HepG2 (cell line): Measurements from ENCODE around the gene PEF1. TPM values are rescaled to one million over a fixed set of nuclear protein-coding genes. Genes with fewer than 3 reads are reported as not detected.
A peak's percentile ranks its signal among the peaks of the same experiment; 100 is the strongest.

ENCODE experiments used
- ATAC-seq: fragments of 200-7000 bp; cut with Tn5 transposase; 3 replicates; pipeline ENCODE4 v1.9.1; 2020; ENCODE audit warnings: mild to moderate bottlenecking, moderate library complexity
- BruUV-seq: library from RNA; stranded (reverse); fragments of 400-500 nt; replicated peaks from 2 replicates; lab custom pipeline; 2021; lab: Mats Ljungman, UMichigan
- CTCF ChIA-PET: fragments of 300-600 bp; formaldehyde crosslinking; extraction: SDS; loops from one replicate; lab custom pipeline; 2021; ENCODE audit warnings: low total read pairs, inconsistent platforms, low intra/inter-chr PET ratio; lab: Yijun Ruan, JAX
- POLR2A ChIA-PET: fragments of 350-600 bp; sonication (Branson Sonifier 250); formaldehyde crosslinking; loops from one replicate; lab custom pipeline; 2020; ENCODE audit warnings: antibody characterized with exemption, inconsistent platforms; lab: Yijun Ruan, JAX
- DNase-seq: peaks from one replicate; pipeline ENCODE4 v3.0.0-alpha.2; 2015; ENCODE audit warnings: low spot score
- FAIRE-seq: peaks from 3 replicates; lab custom pipeline; 2011; peaks lifted over from hg19 to GRCh38; lab: Jason Lieb, UNC
- H2AFZ ChIP-seq: one replicate; pipeline ENCODE4 v1.6.1; 2011; ENCODE audit warnings: low read length, inconsistent platforms
- H3K27ac ChIP-seq: fragments of 300-600 bp; 3 replicates; pipeline ENCODE4 v1.8.0; 2011; ENCODE audit warnings: mixed run types, mild to moderate bottlenecking, mixed read lengths, low read length, inconsistent platforms; ENCODE audit not compliant: insufficient read depth; ENCODE audit errors: extremely low read length
- H3K27me3 ChIP-seq, 2 experiments: fragments of 200-600 bp in 1 of 2; 2 replicates in 1 of 2; 3 replicates in 1 of 2; pipeline versions ENCODE4 v1.6.0 to v1.8.0; 2011; ENCODE audit warnings: low read length in 2 of 2, mild to moderate bottlenecking in 2 of 2, moderate library complexity in 2 of 2, inconsistent platforms in 1 of 2; ENCODE audit not compliant: insufficient read depth in 2 of 2, control insufficient read depth in 1 of 2
- H3K36me3 ChIP-seq, 2 experiments: fragments of 200-600 bp in 1 of 2; replicated peaks in 1 of 2; 2 replicates in 1 of 2; 3 replicates in 1 of 2; pipeline versions ENCODE4 v1.5.1 to v1.8.0; 2011; ENCODE audit warnings: low read length in 2 of 2, inconsistent platforms in 1 of 2; ENCODE audit not compliant: insufficient read depth in 2 of 2, control insufficient read depth in 1 of 2
- H3K4me1 ChIP-seq: 2 replicates; pipeline ENCODE4 v1.5.1; 2012; ENCODE audit warnings: low read length, inconsistent platforms; ENCODE audit not compliant: insufficient read depth
- H3K4me2 ChIP-seq: 2 replicates; pipeline ENCODE4 v1.6.0; 2011; ENCODE audit warnings: low read depth, low read length, inconsistent platforms
- H3K4me3 ChIP-seq, 3 experiments: fragments of 200-600 bp in 1 of 3; sonication (generic), shearing (Covaris generic) in 1 of 3; replicated peaks in 1 of 3; 2 replicates each; pipeline ENCODE4 v1.5.1; 2011 to 2016; ENCODE audit warnings: low read length in 3 of 3, inconsistent platforms in 2 of 3, low read depth in 2 of 3, mild to moderate bottlenecking in 2 of 3, control low read depth in 1 of 3, mixed read lengths in 1 of 3; ENCODE audit not compliant: insufficient read depth in 1 of 3
- H3K79me2 ChIP-seq: one replicate; pipeline ENCODE4 v1.6.1; 2011; ENCODE audit warnings: low read length, inconsistent platforms; ENCODE audit not compliant: insufficient read depth
- H3K9ac ChIP-seq: 2 replicates; pipeline ENCODE4 v1.6.0; 2011; ENCODE audit warnings: mild to moderate bottlenecking, low read depth, low read length, inconsistent platforms; ENCODE audit not compliant: insufficient read depth
- H3K9me3 ChIP-seq: 2 replicates; pipeline ENCODE4 v1.5.1; 2012; ENCODE audit warnings: mild to moderate bottlenecking, low read length
- H4K20me1 ChIP-seq: 2 replicates; pipeline ENCODE4 v1.6.0; 2011; ENCODE audit warnings: inconsistent platforms, mild to moderate bottlenecking, low read length, moderate library complexity; ENCODE audit not compliant: insufficient read depth
- MEF2D ChIP-seq: sonication (generic); formaldehyde crosslinking; IDR thresholded peaks from 2 replicates; pipeline ENCODE4 v1.5.1; 2020; ENCODE audit warnings: mild to moderate bottlenecking, missing genetic modification reagents
- NFIB ChIP-seq: sonication (generic); formaldehyde crosslinking; IDR thresholded peaks from 2 replicates; pipeline ENCODE4 v1.9.0; 2021; ENCODE audit warnings: missing genetic modification reagents, mild to moderate bottlenecking, borderline replicate concordance
- PCBP2 ChIP-seq: fragments of 200-400 bp; formaldehyde crosslinking; optimal IDR thresholded peaks from 2 replicates; pipeline ENCODE3; 2018; ENCODE audit warnings: low read length, low read depth; ENCODE audit not compliant: poor library complexity, severe bottlenecking
- PTBP1 ChIP-seq: fragments of 200-400 bp; formaldehyde crosslinking; IDR thresholded peaks from 2 replicates; pipeline ENCODE4 v1.6.1; 2018; ENCODE audit warnings: low read length, low read depth; ENCODE audit not compliant: poor library complexity, severe bottlenecking
- SP5 ChIP-seq: IDR thresholded peaks from 2 replicates; pipeline ENCODE4 v1.6.1; 2016; ENCODE audit warnings: low read depth, borderline replicate concordance
- SRSF4 ChIP-seq: fragments of 200-400 bp; formaldehyde crosslinking; IDR thresholded peaks from one replicate; pipeline ENCODE4 v1.6.1; 2018; ENCODE audit warnings: mild to moderate bottlenecking, low read depth, low read length, moderate library complexity; ENCODE audit not compliant: poor library complexity, severe bottlenecking
- THYN1 ChIP-seq: sonication (generic); formaldehyde crosslinking; IDR thresholded peaks from 2 replicates; pipeline ENCODE4 v1.8.1; 2023; ENCODE audit warnings: low read depth, mild to moderate bottlenecking, moderate library complexity, missing genetic modification reagents, borderline replicate concordance
- WGBS: methylation state at CpG from one replicate; pipeline ENCODE4 v1.1.6; 2017; ENCODE audit warnings: low lambda C conversion rate; 5-methylcytosine and 5-hydroxymethylcytosine counted together
- in situ Hi-C: cut with HindIII; loops from 2 replicates; pipeline ENCODE4 v1.10.0; 2017; ENCODE audit warnings: low pct_unique_long_range_greater_than_20kb; ENCODE audit not compliant: extremely low pct_ligation_motif_present
- intact Hi-C: fragments of 100-400 bp; cut with micrococcal nuclease; formaldehyde crosslinking; loops from one replicate; pipeline ENCODE4 v1.10.0; 2022; ENCODE audit not compliant: unreplicated experiment
- polyA plus RNA-seq, 8 experiments: library from polyadenylated mRNA; depleted of rRNA in 3 of 8; stranded (reverse) in 7 of 8; unstranded in 1 of 8; fragments of >200 nt; fragmentation: Illumina TruSeq in 4 of 8; extraction: Trizol in 4 of 8; gene quantifications; 2 replicates each; pipeline versions ENCODE4 v1.2.1 to v1.2.3, GENCODE V29; 2011 to 2016; ENCODE audit warnings: low read depth in 4 of 8, missing spikeins in 1 of 8, mixed read lengths in 1 of 8; ENCODE audit not compliant: insufficient read depth in 1 of 8
- total RNA-seq, 5 experiments: library from RNA; depleted of rRNA; stranded (reverse); fragments of >200 nt; fragmentation: Illumina TruSeq; extraction: Trizol; gene quantifications; 2 replicates each; pipeline ENCODE4 v1.2.3, GENCODE V29; 2016; ENCODE audit warnings: low read depth in 1 of 5
- TF ChIP-seq, protein P1 (sequence below): sonication (generic); formaldehyde crosslinking; IDR thresholded peaks from 2 replicates; pipeline ENCODE4 v1.8.0; 2022; ENCODE audit warnings: missing genetic modification reagents, mild to moderate bottlenecking, borderline replicate concordance
- TF ChIP-seq, protein P2 (sequence below): sonication (generic); formaldehyde crosslinking; IDR thresholded peaks from 2 replicates; pipeline ENCODE4 v1.5.1; 2020; ENCODE audit warnings: mild to moderate bottlenecking, missing genetic modification reagents, moderate library complexity
- TF ChIP-seq, protein P3 (sequence below): IDR thresholded peaks from 2 replicates; pipeline ENCODE4 v1.6.1; 2018; ENCODE audit warnings: missing genetic modification reagents, mild to moderate bottlenecking, missing compliant biosample characterization
- TF ChIP-seq, protein P4 (sequence below): sonication (generic); formaldehyde crosslinking; IDR thresholded peaks from 2 replicates; pipeline ENCODE4 v1.5.0; 2020; ENCODE audit warnings: mild to moderate bottlenecking, missing genetic modification reagents, borderline replicate concordance

The PEF1 gene
- total and polyA plus RNA-seq, 2 of the 13 experiments (the other 11 are each of a cell fraction or from before 2014, with no cell fraction given), result 57.1 to 57.8 TPM

DNA sequence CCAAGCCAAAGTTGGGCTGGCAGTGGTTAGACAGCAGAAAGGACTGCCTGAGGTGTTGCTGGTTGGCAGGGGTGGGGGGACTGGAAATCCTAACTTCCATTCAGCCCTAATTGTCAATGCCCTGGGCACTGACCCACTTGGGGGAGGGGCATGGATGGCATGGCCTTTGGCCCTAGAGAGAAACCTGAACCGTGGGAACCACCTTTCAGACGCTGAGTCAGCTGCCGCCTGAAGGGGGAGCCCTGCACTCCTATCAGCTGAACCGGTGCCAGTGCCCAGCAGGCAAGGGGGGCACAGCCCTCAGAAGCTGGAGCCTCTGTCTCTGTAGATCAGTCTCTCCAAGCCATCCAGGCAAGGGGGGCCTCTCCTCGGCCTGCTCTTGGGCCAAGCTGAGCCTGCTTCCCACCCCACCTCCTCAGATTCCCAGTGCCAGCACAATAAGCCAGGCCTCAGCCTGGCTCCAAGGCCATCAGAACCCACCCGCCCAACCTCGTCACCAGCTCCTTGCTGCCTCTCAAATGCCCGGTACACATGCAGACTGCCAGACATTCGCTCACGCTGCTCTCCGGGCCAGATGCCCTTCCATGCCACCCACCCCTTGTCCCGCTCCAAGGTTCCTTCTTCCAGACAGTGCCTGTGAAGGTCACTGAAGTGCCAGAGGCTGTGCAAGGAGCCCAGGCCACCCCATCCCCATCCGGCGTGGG, 56.8 kb downstream of the PEF1 start:
- intact Hi-C loops, result no loop called here
- no TSS peak for BruUV-seq
- ATAC-seq, result peak; percentile 38
- no peaks in the 10 kb centered on the region for H3K79me2 ChIP-seq
- peaks cover 4 to 20% of the 10 kb centered on the region in 2 experiments; a peak in 3 of 5 replicates for H3K36me3 ChIP-seq
- H3K4me2 ChIP-seq, result no peak overlapping the region
- H2AFZ ChIP-seq, result no peak overlapping the region
- peak; percentile 18 for FAIRE-seq
- peaks cover 0 to 9% of the 10 kb centered on the region in 2 experiments; a peak in 1 of 5 replicates for H3K27me3 ChIP-seq
- no peaks in the 10 kb centered on the region for H3K9me3 ChIP-seq
- no peak overlapping the region for H3K9ac ChIP-seq
- POLR2A ChIA-PET, result interaction anchor here (0.6 to 1.1 kb wide), 3 partner anchors 11 to 60 kb away, joined by 4 to 6 read pairs (median 5); partner anchors contain the start of gene TINAGL1
- DNase-seq, result peak; percentile 40
- H3K4me3 ChIP-seq, result no peak overlapping the region
- CTCF ChIA-PET, result interaction anchor here (1.1 kb wide), 1 partner anchor 24 kb away, joined by 3 read pairs; no protein-coding TSS in a partner anchor
- no peak overlapping the region for H3K27ac ChIP-seq
- H4K20me1 ChIP-seq, result no peaks in the 10 kb centered on the region
- in situ Hi-C loops, result no loop called here
- WGBS, result 76% methylated on average over 12 of the region's 14 CpGs
- H3K4me1 ChIP-seq, result peaks cover 18% of the 10 kb centered on the region
- TF ChIP-seq SRSF4 (no peak), NFIB (CRISPR knock-in tag) (no peak), SP5 (no peak), THYN1 (CRISPR knock-in tag) (no peak), MEF2D (CRISPR knock-in tag) (no peak), PTBP1 (no peak), PCBP2 (no peak)
- TF ChIP-seq, protein P1, sequence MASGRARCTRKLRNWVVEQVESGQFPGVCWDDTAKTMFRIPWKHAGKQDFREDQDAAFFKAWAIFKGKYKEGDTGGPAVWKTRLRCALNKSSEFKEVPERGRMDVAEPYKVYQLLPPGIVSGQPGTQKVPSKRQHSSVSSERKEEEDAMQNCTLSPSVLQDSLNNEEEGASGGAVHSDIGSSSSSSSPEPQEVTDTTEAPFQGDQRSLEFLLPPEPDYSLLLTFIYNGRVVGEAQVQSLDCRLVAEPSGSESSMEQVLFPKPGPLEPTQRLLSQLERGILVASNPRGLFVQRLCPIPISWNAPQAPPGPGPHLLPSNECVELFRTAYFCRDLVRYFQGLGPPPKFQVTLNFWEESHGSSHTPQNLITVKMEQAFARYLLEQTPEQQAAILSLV, result no peak
- TF ChIP-seq, protein P2, sequence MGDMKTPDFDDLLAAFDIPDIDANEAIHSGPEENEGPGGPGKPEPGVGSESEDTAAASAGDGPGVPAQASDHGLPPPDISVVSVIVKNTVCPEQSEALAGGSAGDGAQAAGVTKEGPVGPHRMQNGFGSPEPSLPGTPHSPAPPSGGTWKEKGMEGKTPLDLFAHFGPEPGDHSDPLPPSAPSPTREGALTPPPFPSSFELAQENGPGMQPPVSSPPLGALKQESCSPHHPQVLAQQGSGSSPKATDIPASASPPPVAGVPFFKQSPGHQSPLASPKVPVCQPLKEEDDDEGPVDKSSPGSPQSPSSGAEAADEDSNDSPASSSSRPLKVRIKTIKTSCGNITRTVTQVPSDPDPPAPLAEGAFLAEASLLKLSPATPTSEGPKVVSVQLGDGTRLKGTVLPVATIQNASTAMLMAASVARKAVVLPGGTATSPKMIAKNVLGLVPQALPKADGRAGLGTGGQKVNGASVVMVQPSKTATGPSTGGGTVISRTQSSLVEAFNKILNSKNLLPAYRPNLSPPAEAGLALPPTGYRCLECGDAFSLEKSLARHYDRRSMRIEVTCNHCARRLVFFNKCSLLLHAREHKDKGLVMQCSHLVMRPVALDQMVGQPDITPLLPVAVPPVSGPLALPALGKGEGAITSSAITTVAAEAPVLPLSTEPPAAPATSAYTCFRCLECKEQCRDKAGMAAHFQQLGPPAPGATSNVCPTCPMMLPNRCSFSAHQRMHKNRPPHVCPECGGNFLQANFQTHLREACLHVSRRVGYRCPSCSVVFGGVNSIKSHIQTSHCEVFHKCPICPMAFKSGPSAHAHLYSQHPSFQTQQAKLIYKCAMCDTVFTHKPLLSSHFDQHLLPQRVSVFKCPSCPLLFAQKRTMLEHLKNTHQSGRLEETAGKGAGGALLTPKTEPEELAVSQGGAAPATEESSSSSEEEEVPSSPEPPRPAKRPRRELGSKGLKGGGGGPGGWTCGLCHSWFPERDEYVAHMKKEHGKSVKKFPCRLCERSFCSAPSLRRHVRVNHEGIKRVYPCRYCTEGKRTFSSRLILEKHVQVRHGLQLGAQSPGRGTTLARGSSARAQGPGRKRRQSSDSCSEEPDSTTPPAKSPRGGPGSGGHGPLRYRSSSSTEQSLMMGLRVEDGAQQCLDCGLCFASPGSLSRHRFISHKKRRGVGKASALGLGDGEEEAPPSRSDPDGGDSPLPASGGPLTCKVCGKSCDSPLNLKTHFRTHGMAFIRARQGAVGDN, result peak; percentile 33; the same call in 1 of the 2 replicates
- TF ChIP-seq, protein P3, sequence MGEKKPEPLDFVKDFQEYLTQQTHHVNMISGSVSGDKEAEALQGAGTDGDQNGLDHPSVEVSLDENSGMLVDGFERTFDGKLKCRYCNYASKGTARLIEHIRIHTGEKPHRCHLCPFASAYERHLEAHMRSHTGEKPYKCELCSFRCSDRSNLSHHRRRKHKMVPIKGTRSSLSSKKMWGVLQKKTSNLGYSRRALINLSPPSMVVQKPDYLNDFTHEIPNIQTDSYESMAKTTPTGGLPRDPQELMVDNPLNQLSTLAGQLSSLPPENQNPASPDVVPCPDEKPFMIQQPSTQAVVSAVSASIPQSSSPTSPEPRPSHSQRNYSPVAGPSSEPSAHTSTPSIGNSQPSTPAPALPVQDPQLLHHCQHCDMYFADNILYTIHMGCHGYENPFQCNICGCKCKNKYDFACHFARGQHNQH (CRISPR knock-in tag), result no peak
- TF ChIP-seq, protein P4, sequence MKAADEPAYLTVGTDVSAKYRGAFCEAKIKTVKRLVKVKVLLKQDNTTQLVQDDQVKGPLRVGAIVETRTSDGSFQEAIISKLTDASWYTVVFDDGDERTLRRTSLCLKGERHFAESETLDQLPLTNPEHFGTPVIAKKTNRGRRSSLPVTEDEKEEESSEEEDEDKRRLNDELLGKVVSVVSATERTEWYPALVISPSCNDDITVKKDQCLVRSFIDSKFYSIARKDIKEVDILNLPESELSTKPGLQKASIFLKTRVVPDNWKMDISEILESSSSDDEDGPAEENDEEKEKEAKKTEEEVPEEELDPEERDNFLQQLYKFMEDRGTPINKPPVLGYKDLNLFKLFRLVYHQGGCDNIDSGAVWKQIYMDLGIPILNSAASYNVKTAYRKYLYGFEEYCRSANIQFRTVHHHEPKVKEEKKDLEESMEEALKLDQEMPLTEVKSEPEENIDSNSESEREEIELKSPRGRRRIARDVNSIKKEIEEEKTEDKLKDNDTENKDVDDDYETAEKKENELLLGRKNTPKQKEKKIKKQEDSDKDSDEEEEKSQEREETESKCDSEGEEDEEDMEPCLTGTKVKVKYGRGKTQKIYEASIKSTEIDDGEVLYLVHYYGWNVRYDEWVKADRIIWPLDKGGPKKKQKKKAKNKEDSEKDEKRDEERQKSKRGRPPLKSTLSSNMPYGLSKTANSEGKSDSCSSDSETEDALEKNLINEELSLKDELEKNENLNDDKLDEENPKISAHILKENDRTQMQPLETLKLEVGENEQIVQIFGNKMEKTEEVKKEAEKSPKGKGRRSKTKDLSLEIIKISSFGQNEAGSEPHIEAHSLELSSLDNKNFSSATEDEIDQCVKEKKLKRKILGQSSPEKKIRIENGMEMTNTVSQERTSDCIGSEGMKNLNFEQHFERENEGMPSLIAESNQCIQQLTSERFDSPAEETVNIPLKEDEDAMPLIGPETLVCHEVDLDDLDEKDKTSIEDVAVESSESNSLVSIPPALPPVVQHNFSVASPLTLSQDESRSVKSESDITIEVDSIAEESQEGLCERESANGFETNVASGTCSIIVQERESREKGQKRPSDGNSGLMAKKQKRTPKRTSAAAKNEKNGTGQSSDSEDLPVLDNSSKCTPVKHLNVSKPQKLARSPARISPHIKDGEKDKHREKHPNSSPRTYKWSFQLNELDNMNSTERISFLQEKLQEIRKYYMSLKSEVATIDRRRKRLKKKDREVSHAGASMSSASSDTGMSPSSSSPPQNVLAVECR (CRISPR knock-in tag), result no peak
